H1 (cell line): ENCODE results near the gene RNF111. TPM values are rescaled to one million over a fixed set of nuclear protein-coding genes. Genes with fewer than 3 reads are reported as not detected.

ENCODE experiments used
- BRCA1 ChIP-seq: IDR thresholded peaks from 2 replicates; pipeline ENCODE4 v1.6.1; 2012; ENCODE audit warnings: low read depth, low read length, improper control_type of control experiment
- CHD1 ChIP-seq: IDR thresholded peaks from 2 replicates; pipeline ENCODE4 v1.6.1; 2012; ENCODE audit warnings: low read depth, low read length, improper control_type of control experiment
- CHD2 ChIP-seq: IDR thresholded peaks from 2 replicates; pipeline ENCODE4 v1.6.1; 2012; ENCODE audit warnings: low read length, improper control_type of control experiment
- EGR1 ChIP-seq: IDR thresholded peaks from 2 replicates; pipeline ENCODE4 v1.6.1; 2011; ENCODE audit warnings: low read depth, low read length, borderline replicate concordance
- EP300 ChIP-seq, 2 experiments: IDR thresholded peaks; 1 replicate in 1 of 2; 2 replicates in 1 of 2; pipeline ENCODE4 v1.6.1; 2011 to 2012; ENCODE audit warnings: low read depth in 2 of 2, low read length in 2 of 2, mild to moderate bottlenecking in 2 of 2, borderline replicate concordance in 1 of 2, inconsistent platforms in 1 of 2, moderate library complexity in 1 of 2
- FOSL1 ChIP-seq: IDR thresholded peaks from 2 replicates; pipeline ENCODE4 v1.6.1; 2011; ENCODE audit warnings: mild to moderate bottlenecking, low read depth, low read length, moderate library complexity; ENCODE audit not compliant: insufficient read depth
- GTF2F1 ChIP-seq: IDR thresholded peaks from 2 replicates; pipeline ENCODE4 v1.6.1; 2012; ENCODE audit warnings: low read depth, low read length, improper control_type of control experiment, borderline replicate concordance
- JUN ChIP-seq: IDR thresholded peaks from 2 replicates; pipeline ENCODE4 v1.6.1; 2011; ENCODE audit warnings: low read depth, mild to moderate bottlenecking, improper control_type of control experiment, low read length
- KDM4A ChIP-seq: IDR thresholded peaks from one replicate; pipeline ENCODE4 v1.7.1; 2012; ENCODE audit warnings: low read depth, mild to moderate bottlenecking, moderate library complexity, low read length, inconsistent platforms; ENCODE audit not compliant: severe bottlenecking
- KDM5A ChIP-seq: fragments of 200-600 bp; IDR thresholded peaks from 2 replicates; pipeline ENCODE4 v1.7.1; 2012; ENCODE audit warnings: mild to moderate bottlenecking, low read length, inconsistent platforms, mixed read lengths
- PHF8 ChIP-seq: fragments of 200-600 bp; sonication (generic); conservative IDR thresholded peaks from 2 replicates; pipeline ENCODE4 v1.7.1; 2012; ENCODE audit warnings: low read depth, mild to moderate bottlenecking, inconsistent platforms, low read length, moderate library complexity
- POLR2AphosphoS5 ChIP-seq: IDR thresholded peaks from 2 replicates; pipeline ENCODE4 v1.6.1; 2011; ENCODE audit warnings: low read depth, low read length
- RNF2 ChIP-seq: fragments of 200-900, 300-1000 bp; sonication (generic); IDR thresholded peaks from 2 replicates; pipeline ENCODE4 v1.7.1; 2016; ENCODE audit warnings: borderline replicate concordance, low read depth, mild to moderate bottlenecking, antibody characterized with exemption, low read length; ENCODE audit not compliant: poor library complexity, severe bottlenecking; ENCODE audit errors: missing control alignments
- RXRA ChIP-seq: IDR thresholded peaks from 2 replicates; pipeline ENCODE4 v1.6.1; 2011; ENCODE audit warnings: low read depth, mild to moderate bottlenecking, low read length, moderate library complexity; ENCODE audit not compliant: insufficient read depth
- SIX5 ChIP-seq: IDR thresholded peaks from 2 replicates; pipeline ENCODE4 v1.6.1; 2011; ENCODE audit warnings: mild to moderate bottlenecking, low read depth, low read length
- SP1 ChIP-seq: IDR thresholded peaks from 2 replicates; pipeline ENCODE4 v1.6.1; 2011; ENCODE audit warnings: low read depth, low read length
- SP2 ChIP-seq: IDR thresholded peaks from 2 replicates; pipeline ENCODE4 v1.6.1; 2012; ENCODE audit warnings: mild to moderate bottlenecking, low read length, inconsistent platforms
- ZNF274 ChIP-seq: IDR thresholded peaks from 2 replicates; pipeline ENCODE4 v1.7.0; 2012; ENCODE audit warnings: low read length, borderline replicate concordance; ENCODE audit errors: extremely low read depth
- polyA plus RNA-seq, 7 experiments: library from polyadenylated mRNA; depleted of rRNA in 3 of 7; stranded (reverse) in 5 of 7; unstranded in 2 of 7; fragments of >200 nt in 5 of 7; fragments of 200-250 nt in 2 of 7; gene quantifications; 1 replicate in 5 of 7; 2 replicates in 1 of 7; 4 replicates in 1 of 7; pipeline versions ENCODE4 v1.2.1 to v1.2.3, GENCODE V29; 2011 to 2013; ENCODE audit warnings: missing spikeins in 2 of 7, mixed read lengths in 2 of 7
- total RNA-seq: library from RNA; stranded (reverse); fragmentation: NEBNext Ultra II Directional; extraction: Animal tissue kit (Norgen Biotek cat#: 25700); gene quantifications from 2 replicates; pipeline ENCODE4 v1.2.1, GENCODE V29; 2021
- TF ChIP-seq, protein P1 (sequence below): IDR thresholded peaks from 2 replicates; pipeline ENCODE4 v1.6.1; 2011; ENCODE audit warnings: low read length, improper control_type of control experiment
- TF ChIP-seq, protein P2 (sequence below), 3 experiments: IDR thresholded peaks; 1 replicate in 2 of 3; 2 replicates in 1 of 3; pipeline versions ENCODE4 v1.5.1 to v1.6.1; 2011; ENCODE audit warnings: low read length in 3 of 3, mild to moderate bottlenecking in 3 of 3, inconsistent platforms in 2 of 3, low read depth in 1 of 3, moderate library complexity in 1 of 3; ENCODE audit not compliant: insufficient read depth in 1 of 3; ENCODE audit errors: control extremely low read depth in 1 of 3

Gene RNF111
- total and polyA plus RNA-seq, 2 of the 8 experiments (the other 6 are each of a cell fraction or from before 2014, with no cell fraction given) = 18.5 to 26.6 TPM

DNA sequence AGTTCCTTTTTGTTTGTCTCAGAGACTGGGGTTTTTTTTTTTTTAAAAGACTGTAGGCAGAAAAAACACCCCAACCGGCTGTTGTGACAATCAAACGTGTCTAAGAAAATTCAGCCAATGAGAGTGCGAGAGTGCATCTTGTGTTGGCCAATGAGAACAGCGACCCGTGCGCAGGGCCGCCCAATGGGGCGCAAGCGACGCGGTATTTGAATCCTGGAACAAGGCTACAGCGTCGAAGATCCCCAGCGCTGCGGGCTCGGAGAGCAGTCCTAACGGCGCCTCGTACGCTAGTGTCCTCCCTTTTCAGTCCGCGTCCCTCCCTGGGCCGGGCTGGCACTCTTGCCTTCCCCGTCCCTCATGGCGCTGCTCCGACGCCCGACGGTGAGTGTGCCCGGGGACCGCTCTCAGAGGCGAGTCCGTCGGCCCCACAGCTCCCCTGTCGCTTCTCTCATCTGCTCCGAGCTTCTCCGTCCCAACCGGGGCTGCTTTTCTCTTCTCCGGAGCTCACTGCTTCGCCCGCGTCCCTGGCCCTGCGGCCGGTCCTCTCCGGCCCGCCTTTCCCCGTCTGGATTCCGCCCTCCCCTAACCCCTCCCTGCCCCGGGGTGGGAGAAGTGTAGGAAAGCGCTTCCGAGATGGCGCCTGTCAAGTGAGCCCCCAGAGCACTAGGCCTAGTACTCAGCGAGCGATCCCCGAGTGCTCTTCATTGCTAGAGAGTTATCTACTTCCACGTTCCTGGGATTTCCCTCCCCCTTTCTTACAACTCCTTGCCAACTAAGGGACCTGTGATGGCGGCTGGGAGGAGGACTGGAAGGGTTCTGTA lies 117.7 kb downstream of the RNF111 start, which contains the start of gene CCNB2 (continued):
- peak; percentile 75; the same call in 1 of the 2 replicates for TF ChIP-seq GTF2F1
- TF ChIP-seq KDM4A = peak; percentile 82
- no peak for TF ChIP-seq ZNF274
- no peak for TF ChIP-seq BRCA1
- TF ChIP-seq, protein P1, sequence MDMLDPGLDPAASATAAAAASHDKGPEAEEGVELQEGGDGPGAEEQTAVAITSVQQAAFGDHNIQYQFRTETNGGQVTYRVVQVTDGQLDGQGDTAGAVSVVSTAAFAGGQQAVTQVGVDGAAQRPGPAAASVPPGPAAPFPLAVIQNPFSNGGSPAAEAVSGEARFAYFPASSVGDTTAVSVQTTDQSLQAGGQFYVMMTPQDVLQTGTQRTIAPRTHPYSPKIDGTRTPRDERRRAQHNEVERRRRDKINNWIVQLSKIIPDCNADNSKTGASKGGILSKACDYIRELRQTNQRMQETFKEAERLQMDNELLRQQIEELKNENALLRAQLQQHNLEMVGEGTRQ = peak; percentile 64; the same call in 1 of the 2 replicates
- TF ChIP-seq CHD1 = no peak
- TF ChIP-seq, protein P2, sequence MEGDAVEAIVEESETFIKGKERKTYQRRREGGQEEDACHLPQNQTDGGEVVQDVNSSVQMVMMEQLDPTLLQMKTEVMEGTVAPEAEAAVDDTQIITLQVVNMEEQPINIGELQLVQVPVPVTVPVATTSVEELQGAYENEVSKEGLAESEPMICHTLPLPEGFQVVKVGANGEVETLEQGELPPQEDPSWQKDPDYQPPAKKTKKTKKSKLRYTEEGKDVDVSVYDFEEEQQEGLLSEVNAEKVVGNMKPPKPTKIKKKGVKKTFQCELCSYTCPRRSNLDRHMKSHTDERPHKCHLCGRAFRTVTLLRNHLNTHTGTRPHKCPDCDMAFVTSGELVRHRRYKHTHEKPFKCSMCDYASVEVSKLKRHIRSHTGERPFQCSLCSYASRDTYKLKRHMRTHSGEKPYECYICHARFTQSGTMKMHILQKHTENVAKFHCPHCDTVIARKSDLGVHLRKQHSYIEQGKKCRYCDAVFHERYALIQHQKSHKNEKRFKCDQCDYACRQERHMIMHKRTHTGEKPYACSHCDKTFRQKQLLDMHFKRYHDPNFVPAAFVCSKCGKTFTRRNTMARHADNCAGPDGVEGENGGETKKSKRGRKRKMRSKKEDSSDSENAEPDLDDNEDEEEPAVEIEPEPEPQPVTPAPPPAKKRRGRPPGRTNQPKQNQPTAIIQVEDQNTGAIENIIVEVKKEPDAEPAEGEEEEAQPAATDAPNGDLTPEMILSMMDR (IDR thresholded peaks at IDR 0.05; ENCODE audit: control extremely low read depth in 1 of 3, insufficient read depth in 1 of 3, low read depth in 1 of 3, low read length in 3 of 3) = no peak
- peak; percentile 74 for TF ChIP-seq CHD2
- peak; percentile 99 for TF ChIP-seq POLR2AphosphoS5
- TF ChIP-seq FOSL1 = no peak
- TF ChIP-seq SIX5 = no peak
- no peak for TF ChIP-seq JUN
- TF ChIP-seq RXRA = no peak
- 0 out of 2 replicates have a peak, but pooled peaks have one; percentile 42 for TF ChIP-seq KDM5A
- peak; percentile 92 for TF ChIP-seq SP1
- no peak for TF ChIP-seq EGR1
- no peak for TF ChIP-seq EP300 (IDR thresholded peaks at IDR 0.05; ENCODE audit: borderline replicate concordance in 1 of 2, low read depth in 2 of 2, low read length in 2 of 2)
- TF ChIP-seq RNF2 = no peak
- peak; percentile 86 for TF ChIP-seq PHF8
- TF ChIP-seq SP2 = peak; percentile 16; the same call in 1 of the 2 replicates
